HepG2 (cell line): ENCODE measurements around the gene VAPA. TPM values are rescaled to one million over a fixed set of nuclear protein-coding genes. Genes with fewer than 3 reads are reported as not detected.

ENCODE experiments used
- FIP1L1 ChIP-seq: fragments of 200-400 bp; formaldehyde crosslinking; IDR thresholded peaks from 2 replicates; pipeline ENCODE4 v1.6.1; 2018; ENCODE audit warnings: low read depth, mild to moderate bottlenecking, low read length, moderate library complexity, borderline replicate concordance; ENCODE audit not compliant: insufficient read depth
- GATA4 ChIP-seq: sonication (generic); IDR thresholded peaks from 2 replicates; pipeline ENCODE4 v1.6.1; 2016; ENCODE audit warnings: antibody characterized with exemption, low read depth, borderline replicate concordance
- GZF1 ChIP-seq: sonication (generic); formaldehyde crosslinking; IDR thresholded peaks from 2 replicates; pipeline ENCODE4 v1.5.1; 2020; ENCODE audit warnings: mild to moderate bottlenecking, missing genetic modification reagents
- HMGXB3 ChIP-seq: sonication (generic); formaldehyde crosslinking; IDR thresholded peaks from 2 replicates; pipeline ENCODE4 v1.4.0; 2020; ENCODE audit warnings: missing genetic modification reagents, borderline replicate concordance
- LBX2 ChIP-seq: sonication (generic); formaldehyde crosslinking; IDR thresholded peaks from 2 replicates; pipeline ENCODE4 v1.5.0; 2020; ENCODE audit warnings: missing genetic modification reagents, mild to moderate bottlenecking, borderline replicate concordance
- MXD3 ChIP-seq: IDR thresholded peaks from 2 replicates; pipeline ENCODE4 v1.6.1; 2016; ENCODE audit warnings: mild to moderate bottlenecking, missing biosample characterization, missing genetic modification reagents
- NAIF1 ChIP-seq: sonication (generic); formaldehyde crosslinking; IDR thresholded peaks from 2 replicates; pipeline ENCODE4 v1.5.0; 2020; ENCODE audit warnings: mild to moderate bottlenecking, missing genetic modification reagents, borderline replicate concordance
- NCOA1 ChIP-seq: sonication (generic); formaldehyde crosslinking; IDR thresholded peaks from 2 replicates; pipeline ENCODE4 v1.9.0; 2021; ENCODE audit warnings: missing genetic modification reagents
- NCOA2 ChIP-seq: sonication (generic); formaldehyde crosslinking; IDR thresholded peaks from 2 replicates; pipeline ENCODE4 v1.8.0; 2022; ENCODE audit warnings: inconsistent platforms
- NFRKB ChIP-seq: fragments of 450-650 bp; IDR thresholded peaks from 2 replicates; pipeline ENCODE4 v1.6.1; 2017
- ZBTB20 ChIP-seq: sonication (generic); formaldehyde crosslinking; IDR thresholded peaks from 2 replicates; pipeline ENCODE4 v1.8.1; 2023; ENCODE audit warnings: missing genetic modification reagents, low read depth, mild to moderate bottlenecking, borderline replicate concordance
- ZBTB7A ChIP-seq: sonication (generic); formaldehyde crosslinking; IDR thresholded peaks from 2 replicates; pipeline ENCODE4 v1.8.0; 2022; ENCODE audit warnings: mild to moderate bottlenecking, missing genetic modification reagents
- ZFX ChIP-seq: sonication (generic); formaldehyde crosslinking; IDR thresholded peaks from 2 replicates; pipeline ENCODE4 v1.4.0; 2020; ENCODE audit warnings: mild to moderate bottlenecking, low read depth, missing genetic modification reagents, moderate library complexity
- ZNF280B ChIP-seq: sonication (generic); formaldehyde crosslinking; IDR thresholded peaks from 2 replicates; pipeline ENCODE4 v1.5.0; 2020; ENCODE audit warnings: missing genetic modification reagents, mild to moderate bottlenecking, borderline replicate concordance
- ZNF33B ChIP-seq: sonication (generic); formaldehyde crosslinking; IDR thresholded peaks from 2 replicates; pipeline ENCODE4 v1.5.1; 2020; ENCODE audit warnings: mild to moderate bottlenecking, missing genetic modification reagents
- ZNF354B ChIP-seq: sonication (generic); formaldehyde crosslinking; IDR thresholded peaks from 2 replicates; pipeline ENCODE4 v1.8.0; 2022; ENCODE audit warnings: mild to moderate bottlenecking, missing genetic modification reagents
- ZNF501 ChIP-seq: sonication (generic); formaldehyde crosslinking; IDR thresholded peaks from 2 replicates; pipeline ENCODE4 v1.5.1; 2020; ENCODE audit warnings: mild to moderate bottlenecking, moderate library complexity, missing genetic modification reagents
- ZNF543 ChIP-seq: sonication (generic); formaldehyde crosslinking; IDR thresholded peaks from 2 replicates; pipeline ENCODE4 v1.4.0; 2020; ENCODE audit warnings: mild to moderate bottlenecking, missing genetic modification reagents
- ZNF616 ChIP-seq: sonication (generic); formaldehyde crosslinking; IDR thresholded peaks from 2 replicates; pipeline ENCODE4 v1.5.0; 2020; ENCODE audit warnings: low read depth, mild to moderate bottlenecking, missing genetic modification reagents
- ZNF687 ChIP-seq: sonication (generic); formaldehyde crosslinking; IDR thresholded peaks from 2 replicates; pipeline ENCODE4 v1.5.1; 2020; ENCODE audit warnings: mild to moderate bottlenecking, missing genetic modification reagents, moderate library complexity
- polyA plus RNA-seq, 8 experiments: library from polyadenylated mRNA; depleted of rRNA in 3 of 8; stranded (reverse) in 7 of 8; unstranded in 1 of 8; fragments of >200 nt; fragmentation: Illumina TruSeq in 4 of 8; extraction: Trizol in 4 of 8; gene quantifications; 2 replicates each; pipeline versions ENCODE4 v1.2.1 to v1.2.3, GENCODE V29; 2011 to 2016; ENCODE audit warnings: low read depth in 4 of 8, missing spikeins in 1 of 8, mixed read lengths in 1 of 8; ENCODE audit not compliant: insufficient read depth in 1 of 8
- total RNA-seq, 5 experiments: library from RNA; depleted of rRNA; stranded (reverse); fragments of >200 nt; fragmentation: Illumina TruSeq; extraction: Trizol; gene quantifications; 2 replicates each; pipeline ENCODE4 v1.2.3, GENCODE V29; 2016; ENCODE audit warnings: low read depth in 1 of 5

The VAPA gene
- total and polyA plus RNA-seq, 2 of the 13 experiments (the other 11 are each of a cell fraction or from before 2014, with no cell fraction given): 167 to 294 TPM

- no peak for TF ChIP-seq MXD3 (CRISPR knock-in tag)
- no peak for TF ChIP-seq GZF1 (CRISPR knock-in tag)
- TF ChIP-seq NCOA1 (CRISPR knock-in tag): no peak
- TF ChIP-seq ZBTB20 (CRISPR knock-in tag): no peak
- TF ChIP-seq ZNF616: no peak
- TF ChIP-seq ZNF687 (CRISPR knock-in tag): peak; percentile 62
- 0 out of 2 replicates have a peak, but pooled peaks have one; percentile 24 for TF ChIP-seq NCOA2 (CRISPR knock-in tag)
- TF ChIP-seq ZNF354B (CRISPR knock-in tag): no peak
- no peak for TF ChIP-seq HMGXB3
- 0 out of 2 replicates have a peak, but pooled peaks have one; percentile 37 for TF ChIP-seq ZNF501
- TF ChIP-seq NFRKB: no peak
- no peak for TF ChIP-seq ZNF543
- no peak for TF ChIP-seq GATA4
- TF ChIP-seq ZBTB7A (CRISPR knock-in tag): 0 out of 2 replicates have a peak, but pooled peaks have one; percentile 37
- TF ChIP-seq ZFX (CRISPR knock-in tag): peak; percentile 40
- no peak for TF ChIP-seq FIP1L1
- no peak for TF ChIP-seq LBX2
- no peak for TF ChIP-seq ZNF33B (CRISPR knock-in tag)
- TF ChIP-seq ZNF280B (CRISPR knock-in tag): no peak; the same call in 1 of the 2 replicates
- no peak for TF ChIP-seq NAIF1 (CRISPR knock-in tag)
These were observed 74.1 kb downstream of the VAPA start (continued) for GRCh38 chr18:9987931-9988330.
